ENCODE results near the gene RXRG.

Gene RXRG

DNA sequence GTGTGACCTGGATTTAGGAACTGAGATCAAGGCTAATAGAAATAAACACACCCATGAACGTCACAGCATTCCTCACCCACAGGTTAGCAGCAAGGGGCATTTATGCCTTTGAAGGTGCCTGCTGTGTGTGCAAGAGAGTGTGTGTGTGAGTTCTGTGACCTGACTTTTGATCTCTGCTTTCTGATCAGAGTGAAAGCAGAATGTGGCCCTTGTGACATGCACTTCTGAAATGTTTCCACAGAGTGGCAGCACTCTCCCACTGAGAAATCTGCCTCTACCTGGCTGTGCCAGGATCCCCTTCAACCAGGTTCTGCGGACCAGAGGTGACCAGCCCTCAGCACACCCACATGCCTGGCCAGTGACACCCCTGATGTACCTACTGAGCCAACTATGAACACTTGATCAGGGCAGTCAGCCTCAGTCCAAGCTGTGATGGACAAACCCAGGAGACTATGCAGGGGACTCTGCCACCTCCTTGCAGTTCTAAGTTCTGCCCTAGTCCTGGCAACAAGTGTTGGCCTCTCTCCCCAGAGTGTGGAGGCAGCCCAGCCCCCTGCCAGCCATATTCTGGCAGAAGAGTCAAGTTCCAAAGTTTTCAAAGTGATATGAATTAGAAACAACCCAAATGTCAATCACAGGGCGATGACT, 41.0 kb downstream of the RXRG start:
- peak; percentile 1 for DNase-seq

DNA sequence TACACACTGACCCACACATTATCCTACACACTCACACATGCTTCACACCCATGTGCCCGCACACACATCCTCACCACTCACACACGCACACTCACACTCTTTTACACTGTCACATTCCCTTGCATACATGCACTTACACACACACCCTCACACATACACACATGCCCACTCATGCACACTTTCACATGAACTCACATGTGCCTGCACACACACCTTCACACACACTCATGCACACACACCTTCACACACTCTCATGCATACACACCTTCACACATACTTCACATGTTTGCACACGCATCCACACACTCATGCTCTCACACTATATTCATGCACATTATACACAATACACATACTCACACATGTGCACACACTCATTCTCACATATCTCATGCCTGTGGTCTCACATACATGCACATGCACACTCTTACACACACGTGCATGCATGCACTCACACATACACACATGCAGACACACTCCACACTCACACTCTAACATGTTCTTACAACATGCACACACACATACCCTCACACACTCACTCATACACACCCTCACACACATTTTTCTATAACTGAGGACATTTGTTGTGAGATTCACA, 42.3 kb downstream of the RXRG start:
- no peak for DNase-seq

DNA sequence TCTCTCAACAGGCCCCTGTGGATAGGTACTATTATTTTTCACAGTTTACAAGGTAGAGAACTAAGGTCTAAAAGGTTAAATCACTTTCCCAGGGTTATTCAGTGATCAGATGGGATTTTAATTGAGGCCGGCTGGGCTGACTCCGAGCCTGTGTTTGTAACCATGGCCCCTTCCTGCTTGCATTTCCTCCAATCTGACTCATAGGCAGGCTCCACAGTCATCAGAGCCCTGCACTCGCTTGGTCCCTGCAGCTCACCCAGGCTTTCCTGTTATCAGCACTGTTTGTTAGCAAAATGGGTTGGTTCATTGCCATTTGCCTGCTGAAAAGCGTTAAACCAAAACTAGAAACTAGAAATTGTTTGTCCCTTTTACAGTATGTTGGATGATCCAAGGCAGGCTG, 47.0 kb downstream of the RXRG start:
- DNase-seq = no peak

DNA sequence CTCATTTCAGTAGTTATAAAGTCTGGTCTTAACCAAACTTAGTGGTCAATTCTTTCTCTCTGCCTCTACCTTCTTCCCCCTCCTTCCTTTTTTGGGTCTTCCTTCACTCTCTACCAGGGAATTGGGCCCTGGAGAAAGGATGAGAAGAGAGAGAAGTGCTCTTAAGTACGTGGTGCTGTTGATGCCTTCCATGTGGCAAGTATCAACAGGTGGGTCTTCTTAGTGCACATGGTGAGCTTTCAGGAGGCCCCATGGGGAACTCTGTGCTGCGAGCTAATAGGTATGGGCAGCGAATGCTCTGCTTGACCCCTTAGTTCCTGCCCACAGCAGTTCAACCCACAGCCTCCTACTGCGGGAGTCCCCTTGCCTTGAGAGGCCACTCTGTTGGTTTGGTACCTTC, 49.0 kb downstream of the RXRG start:
- DNase-seq = no peak

DNA sequence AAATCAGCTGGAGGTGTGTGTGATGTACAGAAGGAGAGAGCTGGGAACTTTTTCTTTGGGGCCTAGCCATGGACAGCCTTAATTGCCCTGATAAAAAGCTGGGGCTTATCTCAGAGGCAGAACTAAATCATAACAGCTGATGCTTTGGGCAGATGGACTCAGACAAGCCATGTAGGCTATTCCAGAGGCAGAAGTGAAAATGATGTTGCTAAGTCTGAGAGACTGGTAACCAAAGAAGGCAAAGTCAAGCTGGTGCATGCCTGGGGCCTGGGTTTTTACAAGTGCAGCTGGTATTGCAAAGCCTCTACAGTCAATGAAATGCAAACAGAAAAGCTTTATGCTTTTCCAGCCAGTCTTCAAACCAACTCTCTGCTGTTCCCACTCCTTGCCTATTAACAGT, 49.4 kb downstream of the RXRG start:
- DNase-seq = peak; percentile 46

DNA sequence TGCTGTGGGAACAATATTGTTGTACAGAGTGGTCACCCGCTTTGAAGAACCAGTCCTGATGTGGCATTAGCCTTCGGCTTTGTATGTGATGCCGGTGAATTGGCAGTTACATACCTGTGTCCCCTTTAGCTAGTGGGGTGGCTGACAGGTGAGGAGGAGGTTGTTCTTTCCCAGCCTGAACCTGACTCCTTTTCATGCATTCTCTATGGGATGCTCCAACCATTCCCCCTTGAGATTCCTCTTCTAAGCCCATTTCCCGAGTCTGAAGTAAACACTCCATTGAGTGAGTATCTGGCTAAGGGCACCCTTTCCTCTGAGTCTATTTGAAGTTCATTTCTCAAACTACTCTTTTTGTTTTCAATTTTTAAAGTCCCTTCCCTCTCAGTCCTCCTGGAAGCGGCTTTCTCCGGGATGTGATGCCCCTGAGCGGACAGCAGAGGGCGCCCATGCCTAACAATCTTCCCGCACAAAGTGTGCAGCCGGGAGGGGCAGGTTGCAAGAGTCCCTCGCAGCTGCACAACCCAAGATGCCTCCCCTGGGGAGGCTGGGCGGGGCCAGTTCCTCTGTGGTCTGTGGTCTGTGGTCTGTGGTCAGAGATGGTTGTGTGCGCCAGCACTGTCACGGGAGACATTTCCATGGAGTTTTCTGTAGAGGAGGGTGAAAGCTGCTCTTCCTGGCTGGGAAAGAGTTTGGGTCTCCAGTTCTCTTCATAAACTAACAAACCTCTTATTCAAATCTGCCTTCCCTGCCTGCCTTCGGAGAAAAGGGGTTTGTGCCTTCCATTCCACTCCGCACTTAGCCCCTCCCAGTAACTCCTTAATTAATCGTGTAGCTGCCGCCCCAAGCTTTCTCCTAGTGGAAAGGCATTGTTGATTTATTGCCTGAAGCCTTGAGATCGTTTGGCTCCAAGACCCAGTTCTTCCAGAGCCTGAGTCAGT, 52.0 kb downstream of the RXRG start:
- DNase-seq = peak; percentile 73

DNA sequence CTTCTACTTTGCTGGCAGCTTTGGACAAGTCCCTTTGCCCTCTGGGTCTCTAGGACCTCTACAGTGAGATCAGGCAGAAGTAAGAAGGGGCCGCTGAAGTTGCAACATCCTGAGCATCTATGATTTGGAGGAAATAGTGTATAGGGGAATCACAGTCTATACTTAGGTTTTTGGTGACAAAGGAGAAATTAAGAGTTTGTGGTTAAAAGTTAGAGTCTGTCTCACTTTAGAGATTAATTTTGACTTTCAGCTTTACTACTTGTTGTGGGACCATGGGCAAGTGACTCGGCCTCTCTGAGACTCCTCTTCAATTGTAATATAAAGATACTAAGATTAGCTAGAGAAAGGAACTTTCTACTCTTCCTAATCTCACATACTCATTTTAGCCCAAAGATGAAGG, 55.3 kb downstream of the RXRG start:
- DNase-seq = no peak

DNA sequence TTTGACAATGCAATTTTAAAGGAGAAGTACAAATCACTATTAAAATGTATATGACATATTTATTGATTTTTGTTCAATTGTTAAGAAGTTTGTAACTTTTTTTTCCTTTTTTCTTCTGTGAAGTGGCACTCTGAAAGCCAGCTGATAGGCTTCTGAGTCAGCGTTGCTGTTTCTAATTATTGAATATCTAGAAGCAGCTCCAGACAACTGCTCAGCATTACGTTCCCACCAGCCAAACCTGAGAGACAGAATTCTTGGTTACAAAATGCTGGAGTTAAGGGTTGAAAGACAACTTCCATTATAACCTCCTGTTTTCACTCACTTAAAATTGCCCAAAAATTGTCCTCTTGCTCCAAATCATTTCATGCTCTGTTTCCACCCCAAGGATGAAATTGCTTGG, 57.0 kb downstream of the RXRG start:
- no peak for DNase-seq

DNA sequence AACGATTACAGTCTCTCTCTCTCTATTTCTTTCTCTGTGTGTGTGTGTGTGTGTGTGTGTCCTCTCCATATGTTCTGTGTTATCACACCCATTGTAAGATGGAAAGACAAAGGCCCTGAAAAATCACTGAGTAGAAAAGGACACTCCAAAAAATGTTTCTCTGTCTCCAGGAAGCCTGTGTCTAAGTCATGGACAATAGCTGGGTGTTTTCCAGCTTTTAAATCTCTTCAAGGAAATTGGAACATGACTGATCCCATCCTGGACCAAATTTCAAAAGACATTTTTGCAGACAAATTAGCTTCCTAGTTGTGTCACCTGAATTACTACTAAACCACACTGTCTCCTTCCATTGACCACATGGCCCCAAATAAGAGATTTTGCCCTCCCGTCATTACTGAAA, 57.4 kb downstream of the RXRG start:
- DNase-seq = no peak

DNA sequence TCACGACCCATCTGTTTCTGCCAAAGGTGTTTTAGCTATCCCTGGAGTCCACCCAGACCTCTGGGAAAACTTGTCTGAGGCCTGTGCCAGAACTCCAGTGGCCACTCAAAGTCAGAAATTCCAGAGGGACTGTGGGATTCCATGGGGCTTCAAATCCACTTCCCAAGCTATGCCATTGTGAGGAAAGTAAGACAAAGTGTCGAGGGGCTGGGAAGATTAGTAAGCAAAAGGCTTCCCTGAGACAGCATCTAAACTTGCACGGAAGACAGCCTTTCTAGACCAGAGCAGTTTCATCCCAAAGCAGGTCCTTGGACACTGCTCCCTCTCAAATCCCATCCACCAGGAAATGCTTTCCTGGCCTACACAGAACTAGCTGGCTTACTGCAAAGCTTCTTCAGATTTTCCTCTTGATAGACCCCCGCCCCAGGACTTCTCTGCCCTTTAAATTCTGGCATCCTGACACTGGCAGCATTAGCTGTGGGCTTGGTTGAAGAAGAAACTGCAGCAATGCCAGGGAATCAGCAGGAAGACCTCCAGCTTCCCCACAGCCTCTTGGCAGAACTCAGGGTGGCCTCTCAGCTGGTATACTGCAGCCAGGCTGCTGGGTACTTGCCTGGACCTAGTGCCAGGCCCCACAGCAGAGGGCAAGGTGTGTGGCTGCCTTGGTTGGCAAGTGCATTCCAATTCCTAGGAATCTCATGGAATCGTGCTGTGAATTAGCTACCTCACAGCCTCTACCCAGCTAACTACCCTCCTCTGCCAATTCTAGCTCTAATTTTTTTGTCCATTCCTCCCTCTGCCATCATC, 61.1 kb downstream of the RXRG start:
- DNase-seq = no peak

DNA sequence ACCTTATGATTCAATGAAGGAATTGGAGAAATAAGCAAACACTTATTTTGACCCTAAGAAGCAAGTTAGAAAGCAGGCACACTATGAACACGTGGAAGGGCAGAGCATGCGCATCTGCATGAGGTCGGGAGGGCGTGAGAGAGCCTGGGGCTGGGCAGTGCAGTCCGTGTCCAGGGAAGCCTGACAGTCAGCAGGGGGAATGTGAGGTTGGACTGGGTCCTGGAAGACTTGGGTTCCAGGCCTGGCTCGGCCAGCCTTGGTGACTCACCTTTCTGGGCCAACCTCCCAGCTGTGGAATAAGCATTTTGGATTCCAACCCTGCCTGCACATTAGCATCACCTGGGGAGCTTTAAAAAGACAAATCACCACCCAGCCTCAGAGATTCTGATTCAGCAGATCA, 61.9 kb downstream of the RXRG start:
- no peak for DNase-seq

DNA sequence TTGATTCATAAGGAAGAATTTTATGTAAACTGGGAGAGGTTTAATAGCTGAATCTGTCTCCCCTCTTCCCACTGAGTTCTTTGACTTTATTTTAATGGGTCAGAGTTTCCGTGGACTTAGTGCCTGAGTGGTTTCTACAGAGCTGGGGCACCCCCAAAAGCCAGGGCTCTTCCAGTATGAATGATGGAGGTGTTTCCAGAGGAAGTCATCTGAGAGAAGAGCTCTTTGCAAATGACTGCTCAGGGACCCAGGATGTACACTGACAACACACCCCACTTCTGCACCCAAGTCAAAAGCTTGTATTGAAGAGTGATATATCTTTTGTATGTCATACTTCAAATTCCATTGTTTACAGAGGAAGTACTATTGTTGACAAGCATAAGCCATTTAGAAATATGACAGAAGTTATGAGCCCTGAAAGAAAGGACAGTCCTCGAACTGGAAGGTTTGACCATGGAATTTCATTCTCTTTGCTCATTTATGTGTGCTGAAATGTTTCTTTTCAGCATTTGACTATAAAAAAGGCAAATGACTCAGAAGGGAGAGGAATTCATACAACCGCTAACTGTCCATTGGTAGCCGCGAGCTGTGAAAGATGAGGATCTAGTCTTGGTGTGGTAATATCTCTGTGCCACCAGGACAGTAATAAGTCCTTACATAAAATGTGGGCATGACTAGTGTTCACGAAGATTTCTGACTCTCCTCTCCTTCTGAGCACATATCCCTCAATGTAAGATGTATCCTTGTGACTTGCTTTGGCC, 63.0 kb downstream of the RXRG start:
- no peak for DNase-seq

DNA sequence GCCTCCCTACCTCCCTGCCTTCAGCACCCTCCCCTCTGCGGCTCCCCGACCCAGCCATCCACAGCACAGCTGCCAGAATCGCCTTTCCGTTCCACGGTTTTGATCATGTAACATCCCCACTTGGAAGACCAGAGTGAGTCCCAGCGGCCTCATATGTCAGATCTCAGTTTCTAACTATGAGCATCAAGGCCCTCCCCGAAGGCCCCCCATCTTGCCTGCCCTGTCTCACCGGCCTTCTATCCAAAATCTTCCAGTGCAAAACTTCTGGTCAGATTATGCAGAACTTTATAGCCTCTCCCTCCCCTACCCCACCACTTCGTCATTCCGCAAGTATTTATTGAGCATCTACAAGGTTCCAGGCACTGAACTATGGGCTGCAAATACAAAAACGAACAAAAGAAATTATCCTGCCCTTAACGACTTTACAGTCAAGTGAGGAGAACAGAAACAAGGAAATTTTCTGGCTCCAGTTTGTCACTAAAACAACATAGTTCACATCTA, 68.1 kb downstream of the RXRG start:
- no peak for DNase-seq

DNA sequence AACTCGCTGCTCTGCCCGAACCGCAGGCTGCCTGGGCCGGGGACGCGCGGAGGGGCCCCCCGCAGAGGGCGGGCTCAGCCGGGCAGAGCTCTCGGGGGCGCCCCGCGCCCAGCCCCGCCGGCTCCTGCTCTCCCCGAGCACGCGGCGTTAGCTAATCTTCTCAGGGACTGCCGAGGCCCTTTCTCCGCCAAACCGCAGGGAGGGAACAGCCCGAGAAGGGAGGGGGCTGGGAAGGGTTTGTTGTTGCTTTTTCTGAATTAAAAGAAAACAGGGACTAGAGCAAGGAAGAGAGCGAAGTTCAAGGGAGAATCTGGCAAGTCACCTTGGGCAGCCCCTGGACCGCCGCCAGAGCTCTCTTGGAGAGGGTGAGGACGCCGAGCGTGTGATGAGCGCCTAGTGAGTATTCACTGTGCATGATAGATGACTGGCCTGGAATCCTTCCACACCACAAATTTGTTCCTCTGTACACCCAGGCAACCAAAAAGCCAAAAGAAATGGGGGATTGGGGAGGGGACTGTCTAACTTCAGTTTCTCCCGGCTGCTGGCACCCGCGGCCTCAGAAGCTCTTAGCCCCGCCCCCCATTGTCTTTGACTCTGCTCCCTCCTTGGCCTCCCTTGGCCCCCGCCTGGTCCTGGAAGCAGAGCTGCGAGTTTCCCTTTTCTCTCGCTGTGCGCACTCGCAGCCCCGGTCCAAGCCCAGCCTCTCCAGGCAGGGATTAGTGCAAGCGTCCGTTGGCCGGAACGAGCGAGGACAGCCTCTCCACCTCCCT, 68.7 kb downstream of the RXRG start:
- no peak for DNase-seq

DNA sequence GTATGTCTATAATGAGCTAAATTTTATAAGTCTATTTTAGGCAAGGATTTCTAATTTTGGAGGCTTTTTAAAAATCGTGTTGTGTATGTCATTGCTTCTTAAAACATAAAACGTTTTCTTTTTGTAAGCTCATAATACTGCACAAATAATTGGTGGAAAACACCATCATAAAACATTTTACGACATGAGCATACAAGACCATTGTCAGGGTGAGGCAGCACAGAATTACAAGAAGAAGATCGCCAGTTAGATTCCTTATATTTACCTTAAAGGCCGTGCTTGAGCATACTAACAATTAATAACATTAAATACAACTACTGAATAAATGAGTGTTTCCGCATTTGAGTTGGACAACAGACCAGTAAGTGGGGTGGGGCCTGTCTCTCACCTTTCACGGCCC, 69.3 kb downstream of the RXRG start:
- DNase-seq = no peak

DNA sequence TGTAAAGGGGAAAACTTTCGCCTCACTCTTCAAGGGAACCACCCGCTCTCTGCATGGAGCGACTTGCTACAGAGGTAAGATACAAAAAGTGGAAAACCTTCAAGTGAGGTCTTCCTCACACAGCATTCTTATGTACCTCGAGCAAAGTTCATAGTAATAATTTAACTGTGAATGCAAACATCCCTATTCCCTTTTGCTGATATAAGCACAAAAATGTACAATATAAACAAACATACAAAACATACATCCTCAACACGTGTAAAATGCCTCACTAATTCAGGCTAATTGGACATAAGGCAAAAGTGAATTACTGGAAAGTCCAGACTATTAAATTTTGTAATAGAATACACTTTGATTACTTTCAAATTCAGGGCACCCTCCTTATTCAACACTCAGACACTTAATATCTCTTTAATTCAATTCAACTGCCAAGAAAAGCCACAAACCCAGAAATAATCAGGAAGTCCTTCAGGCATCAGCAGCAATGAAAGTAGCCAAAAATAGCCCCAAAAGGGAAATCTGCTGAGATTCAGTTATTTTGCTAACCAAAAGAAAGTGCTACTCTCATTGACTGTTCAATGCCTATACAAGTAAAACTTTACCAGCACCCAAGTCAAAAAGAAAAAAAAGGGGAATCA, 73.2 kb downstream of the RXRG start:
- DNase-seq = no peak

DNA sequence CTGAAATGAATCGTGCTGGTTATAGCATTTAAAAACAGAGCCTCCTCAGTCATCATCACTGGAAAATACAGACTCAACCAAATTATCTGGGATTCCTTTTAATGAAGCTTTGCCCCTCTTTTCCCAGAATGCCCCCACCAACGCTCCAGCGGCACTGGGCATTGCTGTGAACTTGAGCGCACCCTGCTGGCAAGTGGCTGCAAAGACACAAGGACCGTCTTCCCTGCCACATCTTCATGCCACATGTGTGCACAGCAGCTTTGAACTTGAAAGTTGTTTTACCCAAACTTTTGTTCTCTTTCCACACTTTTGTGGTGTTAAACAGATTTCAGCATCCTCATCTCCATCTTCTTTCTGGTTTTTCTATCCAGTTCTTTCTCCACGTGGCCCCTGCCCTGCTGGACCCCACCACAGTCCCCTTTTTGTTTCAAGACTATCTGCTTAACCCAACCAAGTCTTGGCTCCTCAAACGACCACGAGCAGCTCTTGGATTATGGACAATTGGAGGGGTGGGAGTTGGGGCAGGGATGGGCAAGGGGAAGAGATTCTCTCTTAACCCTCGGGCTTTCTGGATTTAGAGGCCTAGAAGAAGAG, 75.6 kb downstream of the RXRG start:
- DNase-seq = no peak

DNA sequence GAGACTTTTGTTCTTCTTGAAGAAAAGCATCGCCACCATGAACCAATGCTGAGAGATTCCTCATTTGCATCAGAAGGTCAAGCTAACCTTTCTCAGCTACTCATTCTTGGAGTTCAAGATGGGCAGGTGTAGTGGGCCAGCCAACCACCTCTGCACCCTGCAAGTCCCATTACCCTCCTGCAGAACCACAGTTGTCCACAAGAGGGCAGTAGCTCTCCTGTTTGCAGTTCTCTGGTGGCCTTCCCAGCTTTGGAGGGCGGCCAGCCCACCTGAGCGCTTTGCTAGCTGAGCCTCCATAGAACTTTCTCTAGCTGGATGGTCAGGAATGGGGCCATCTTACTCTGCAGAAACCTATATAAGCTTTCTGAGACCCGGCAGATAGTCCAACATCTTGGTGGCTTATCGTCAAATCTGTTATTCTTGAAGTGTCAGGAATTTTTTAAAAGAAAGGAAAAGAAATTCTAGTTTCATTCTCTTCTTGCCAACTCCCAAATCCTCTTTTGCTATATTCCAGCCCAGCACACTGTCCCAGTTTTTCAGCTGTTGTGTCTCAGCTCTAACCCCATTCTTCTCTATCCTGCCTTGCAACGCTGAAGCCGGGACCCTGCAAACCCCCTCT, 77.4 kb downstream of the RXRG start:
- DNase-seq = no peak

DNA sequence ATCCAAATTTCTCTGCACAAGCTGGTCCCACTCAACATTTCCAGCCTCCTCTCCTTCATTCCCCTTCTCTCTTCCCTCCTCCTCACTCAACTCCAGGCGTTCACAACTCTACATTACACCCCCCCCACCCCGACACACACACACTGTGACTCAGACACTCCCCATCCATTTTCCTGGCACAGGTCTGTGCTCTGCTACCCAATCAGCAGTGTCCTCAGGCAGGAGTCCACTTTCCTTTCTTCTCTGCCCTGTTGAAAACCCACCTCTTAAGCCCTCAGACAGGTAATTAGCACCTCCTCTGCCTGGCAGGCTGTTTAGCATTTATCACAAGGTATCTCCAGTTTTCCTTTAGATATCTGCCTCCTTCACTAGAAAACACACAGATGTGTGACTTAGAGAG, 79.6 kb downstream of the RXRG start:
- DNase-seq = no peak

DNA sequence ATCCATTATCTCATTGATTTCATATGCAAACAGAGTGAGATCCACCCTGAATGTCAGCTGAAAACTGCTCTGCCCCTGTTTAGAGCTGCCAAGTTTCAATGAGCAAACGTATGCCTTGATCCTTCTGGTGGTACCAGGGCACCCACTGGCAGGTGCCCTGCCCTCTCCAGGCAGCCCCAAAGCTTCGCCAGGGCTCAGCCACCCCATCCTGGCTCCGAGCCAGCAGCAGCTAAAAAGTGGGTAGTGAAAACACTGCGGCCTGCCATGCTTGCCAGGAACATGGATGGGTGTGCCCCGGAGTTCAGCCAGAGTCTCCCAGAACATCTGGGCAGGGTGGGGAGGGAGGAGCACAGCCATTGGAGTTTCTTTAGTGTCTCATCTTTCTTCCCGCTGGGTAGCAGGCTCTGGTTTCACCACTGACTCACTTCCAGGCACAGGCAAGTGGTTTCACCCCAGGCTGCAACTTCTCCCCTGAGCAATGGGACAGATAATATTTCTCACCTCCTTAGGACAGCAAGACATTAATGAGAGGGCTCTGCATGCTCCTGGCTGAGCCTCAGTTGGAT, 80.3 kb downstream of the RXRG start:
- peak; percentile 76 for DNase-seq
